ENCODE results near the gene RSPO4.

Gene RSPO4

DNA sequence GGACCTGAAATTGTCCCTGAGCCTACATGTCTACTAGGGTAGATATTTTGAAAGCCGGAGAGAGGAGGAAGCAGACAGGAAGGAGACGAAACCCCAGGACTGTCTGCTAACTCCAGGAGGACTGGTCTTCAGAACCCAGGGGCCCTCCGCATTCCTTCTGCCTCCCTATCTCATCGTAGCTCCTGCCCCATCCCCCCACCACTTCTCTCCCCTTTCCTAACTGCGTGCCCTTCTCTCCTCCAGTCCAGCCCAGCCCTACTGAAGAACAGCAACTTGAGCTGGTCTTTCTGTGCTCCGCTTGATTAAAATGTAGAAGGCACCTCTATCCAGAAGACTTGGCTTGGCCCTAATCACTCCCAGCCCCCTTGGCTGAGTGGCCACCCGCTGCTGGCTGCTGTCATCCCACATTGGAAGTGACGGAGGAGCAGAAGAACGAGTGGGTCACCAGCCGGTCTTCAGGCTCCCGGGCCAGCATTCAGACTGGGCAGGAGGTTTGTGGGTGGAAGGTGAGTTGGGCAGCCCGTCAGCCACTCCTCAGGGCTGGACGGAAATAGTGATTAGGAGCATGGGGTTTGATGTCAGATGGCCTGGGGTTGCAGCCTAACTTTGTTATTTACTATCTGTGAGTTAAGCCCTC lies 57.2 kb downstream of the RSPO4 start:
- no peak for DNase-seq (ENCODE audit: low spot score)
- no peak for FAIRE-seq

DNA sequence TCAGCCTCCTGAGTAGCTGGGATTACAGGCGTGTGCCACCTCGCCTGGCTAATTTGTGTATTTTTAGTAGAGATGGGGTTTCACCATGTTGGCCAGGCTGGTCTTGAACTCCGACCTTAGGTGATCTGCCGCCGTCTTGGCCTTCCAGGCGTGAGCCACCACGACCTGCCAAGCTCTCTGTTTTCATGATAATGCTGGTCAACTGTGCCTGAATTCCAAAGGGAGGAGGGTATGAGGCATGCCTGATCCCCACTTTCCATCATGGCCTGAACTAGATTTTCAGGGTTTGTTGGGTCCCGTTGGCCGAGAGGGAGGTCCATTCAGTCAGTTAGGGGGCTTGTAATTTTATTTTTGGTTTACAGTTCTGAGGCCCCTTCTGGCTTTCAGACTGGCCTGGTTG lies 58.0 kb downstream of the RSPO4 start:
- no peak for DNase-seq (ENCODE audit: low spot score)

DNA sequence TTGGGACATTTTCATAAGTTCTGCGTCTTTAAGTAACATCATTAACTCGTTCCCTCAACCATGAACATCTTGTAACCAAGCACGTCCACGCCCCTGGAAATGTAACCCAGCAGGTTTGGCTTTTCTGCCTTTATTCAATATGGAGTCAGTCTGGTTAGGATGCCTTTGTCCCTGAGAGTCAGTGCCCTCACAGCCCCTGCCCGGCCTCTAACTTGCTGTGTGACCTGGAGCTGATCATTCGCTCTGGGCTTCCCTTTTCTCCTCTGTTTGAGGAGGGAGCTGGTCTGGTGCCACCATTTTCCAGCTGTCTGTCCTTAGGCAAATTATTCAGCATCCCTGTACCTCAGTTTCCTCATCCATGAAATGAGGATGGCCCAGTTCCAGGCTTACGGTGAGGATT lies 59.5 kb downstream of the RSPO4 start:
- no peak for FAIRE-seq

More for the DNA sequence above, 58.0 kb downstream of the RSPO4 start:
- no peak for FAIRE-seq

DNA sequence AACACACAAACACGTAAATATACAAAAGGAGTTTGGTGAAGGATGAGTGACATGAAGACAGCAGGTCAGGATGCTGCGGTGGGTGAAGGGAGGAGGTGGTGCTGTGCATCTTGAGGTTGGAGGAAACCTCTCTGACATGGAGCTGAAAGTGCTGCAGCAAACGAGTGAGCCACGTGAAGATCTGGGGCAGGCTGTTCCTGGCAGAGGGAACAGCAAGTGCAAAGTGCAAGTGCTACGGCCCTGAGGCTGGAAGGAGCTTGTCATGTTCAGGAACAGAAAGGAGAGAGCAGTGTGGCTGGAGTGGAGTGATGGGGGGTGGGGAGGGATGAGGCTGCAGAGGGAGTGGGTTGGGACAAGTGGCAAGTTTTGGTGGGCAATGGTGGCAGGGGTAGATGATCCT lies 61.2 kb downstream of the RSPO4 start:
- no peak for FAIRE-seq
- DNase-seq (ENCODE audit: low spot score) = no peak

More for the DNA sequence above, 59.5 kb downstream of the RSPO4 start:
- DNase-seq (ENCODE audit: low spot score) = no peak

DNA sequence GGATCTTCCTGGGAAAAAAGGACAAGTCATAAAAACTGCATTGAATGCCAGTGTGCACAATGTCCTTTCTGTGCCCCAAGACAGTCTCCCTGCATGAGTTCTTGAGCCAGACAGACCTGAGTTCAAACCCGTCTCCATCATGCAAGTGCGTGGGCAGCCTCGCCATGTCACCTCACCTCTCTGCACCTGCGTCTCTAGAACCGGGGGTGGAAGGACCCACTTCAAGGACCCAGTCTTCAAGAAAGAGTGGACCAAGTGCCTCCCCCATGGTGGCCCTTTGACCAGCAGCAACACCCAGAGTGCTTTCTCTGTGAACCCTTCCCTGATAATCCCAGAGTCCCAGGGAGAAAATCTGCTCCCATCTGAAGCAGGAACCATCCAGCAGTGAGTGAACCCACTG lies 62.5 kb downstream of the RSPO4 start:
- DNase-seq (ENCODE audit: low spot score) (no peak), FAIRE-seq (no peak)

DNA sequence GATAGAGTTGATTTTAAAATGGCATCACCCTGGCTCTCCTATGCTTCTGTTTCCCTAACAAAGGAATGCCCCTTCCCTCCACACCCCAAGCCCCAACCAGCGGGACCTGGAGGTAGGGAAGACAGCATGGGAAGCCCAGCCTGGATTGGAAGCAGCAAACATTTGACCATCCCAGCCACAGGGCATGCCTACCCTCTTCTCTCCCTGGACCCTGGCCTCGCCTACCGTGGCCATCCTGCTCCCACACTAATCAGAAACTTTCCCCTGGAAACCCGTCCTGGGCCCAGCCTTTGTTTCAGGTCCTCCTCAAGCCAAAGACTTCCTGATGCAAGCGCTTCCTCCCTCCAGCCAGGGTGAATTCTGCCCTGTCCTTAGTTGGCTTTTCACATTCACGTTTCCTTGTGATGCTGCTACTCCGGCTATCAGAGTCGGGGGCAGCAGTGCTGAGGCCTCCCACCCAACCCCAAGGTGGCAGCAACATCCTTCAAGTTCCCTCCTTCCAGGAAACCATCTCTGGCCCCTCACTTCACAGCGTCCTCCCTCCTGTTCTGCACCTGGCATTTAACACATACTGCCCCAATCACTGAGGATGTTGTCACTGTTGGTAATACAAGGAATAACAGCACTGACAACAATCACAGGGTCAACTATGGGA lies 67.8 kb downstream of the RSPO4 start:
- DNase-seq (ENCODE audit: low spot score) (no peak), FAIRE-seq (no peak)

DNA sequence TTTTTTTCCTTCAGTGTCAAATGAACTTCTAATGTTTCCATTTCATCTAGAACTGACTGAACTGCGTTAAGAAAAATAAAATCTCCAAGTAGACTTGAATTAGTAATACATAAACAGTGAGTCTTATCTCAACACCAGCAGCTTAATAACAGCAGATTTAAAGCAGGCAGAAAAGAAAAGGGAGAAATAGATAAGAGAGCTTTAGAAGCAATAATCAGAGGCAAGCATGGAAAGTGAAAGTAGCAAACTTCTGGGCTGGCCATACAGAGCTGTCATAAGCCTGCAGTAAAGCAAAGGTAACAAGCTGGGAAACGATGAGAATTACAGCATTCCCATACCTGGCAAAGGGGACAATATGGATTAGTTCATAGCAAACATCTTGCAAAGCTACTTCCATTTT lies 69.1 kb downstream of the RSPO4 start:
- no peak for DNase-seq (ENCODE audit: low spot score)
- no peak for FAIRE-seq

DNA sequence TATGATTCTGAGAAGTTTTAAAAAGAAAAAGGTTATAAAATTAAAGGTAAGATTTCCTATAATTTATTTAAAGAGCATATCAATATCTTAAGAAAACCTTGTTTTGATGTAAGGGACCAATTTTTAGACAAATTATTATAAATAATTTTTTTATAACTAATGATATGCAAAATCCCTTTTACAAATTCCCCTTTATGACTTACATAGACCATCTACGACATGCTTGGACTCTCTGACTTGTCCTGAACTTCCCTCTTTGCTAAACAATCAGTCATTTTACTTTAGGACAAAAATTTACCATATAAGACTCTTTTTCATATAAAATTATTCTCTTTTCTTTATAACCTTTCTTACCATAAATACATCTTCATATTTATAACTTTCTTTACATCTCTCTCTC lies 70.7 kb downstream of the RSPO4 start:
- DNase-seq (ENCODE audit: low spot score) (peak; percentile 18), FAIRE-seq (no peak)

DNA sequence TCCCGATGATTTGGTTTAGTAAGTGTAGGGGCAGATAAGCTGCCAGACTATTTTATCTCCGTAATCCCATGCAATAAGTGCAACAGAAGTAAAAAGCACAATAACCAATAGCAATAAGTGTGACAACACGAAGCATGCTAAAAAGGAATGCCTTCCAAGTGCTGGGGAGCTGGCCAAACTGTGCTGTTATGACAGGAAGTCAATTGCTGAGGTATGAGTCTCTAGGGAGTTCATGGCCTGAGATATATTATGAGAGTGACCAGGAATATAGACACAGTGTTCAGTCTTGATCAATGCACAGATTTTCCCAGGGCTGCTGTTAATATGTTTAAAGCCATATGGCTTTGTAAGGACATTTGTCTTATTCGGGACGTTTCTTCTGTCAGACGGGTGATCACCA lies 75.4 kb downstream of the RSPO4 start:
- no peak for FAIRE-seq
- DNase-seq (ENCODE audit: low spot score) = no peak

DNA sequence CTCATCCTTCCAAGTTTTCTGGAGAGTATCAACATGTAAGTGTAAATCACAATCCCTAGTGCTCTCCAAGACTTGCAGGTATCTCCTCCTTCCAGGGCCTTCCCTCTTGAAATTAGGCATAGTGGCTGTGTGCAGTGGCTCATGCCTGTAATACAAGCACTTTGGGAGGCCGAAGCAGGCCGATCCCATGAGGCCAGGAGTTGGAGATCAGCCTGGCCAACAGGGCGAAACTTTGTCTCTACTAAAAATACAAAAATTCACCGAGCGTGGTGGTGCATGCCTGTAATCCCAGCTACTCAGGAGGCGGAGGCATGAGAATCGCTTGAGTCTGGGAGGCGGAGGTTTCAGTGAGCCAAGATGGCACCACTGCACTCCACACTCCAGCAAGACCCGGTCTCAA lies 76.6 kb downstream of the RSPO4 start:
- FAIRE-seq (no peak), DNase-seq (ENCODE audit: low spot score) (no peak)

DNA sequence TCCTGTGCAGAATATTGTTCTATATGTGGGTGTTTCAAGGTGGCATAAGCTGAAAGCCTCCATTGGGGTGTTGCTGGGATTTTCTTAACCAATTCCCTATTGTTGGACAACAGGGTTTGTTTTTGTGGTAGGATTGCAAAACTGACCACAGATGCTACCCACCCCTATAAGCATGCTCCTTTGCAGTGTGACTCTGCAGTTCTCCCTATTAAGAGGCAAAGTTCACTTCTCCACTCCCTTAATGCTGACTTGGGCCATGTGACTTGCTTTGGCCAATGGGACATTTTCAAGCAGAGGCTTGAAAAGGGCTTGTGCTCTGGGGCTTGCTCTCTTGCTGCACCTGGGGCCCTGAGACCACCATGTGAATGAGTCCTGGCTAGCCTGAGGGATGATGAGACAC lies 77.5 kb downstream of the RSPO4 start:
- no peak for FAIRE-seq
- no peak for DNase-seq (ENCODE audit: low spot score)

DNA sequence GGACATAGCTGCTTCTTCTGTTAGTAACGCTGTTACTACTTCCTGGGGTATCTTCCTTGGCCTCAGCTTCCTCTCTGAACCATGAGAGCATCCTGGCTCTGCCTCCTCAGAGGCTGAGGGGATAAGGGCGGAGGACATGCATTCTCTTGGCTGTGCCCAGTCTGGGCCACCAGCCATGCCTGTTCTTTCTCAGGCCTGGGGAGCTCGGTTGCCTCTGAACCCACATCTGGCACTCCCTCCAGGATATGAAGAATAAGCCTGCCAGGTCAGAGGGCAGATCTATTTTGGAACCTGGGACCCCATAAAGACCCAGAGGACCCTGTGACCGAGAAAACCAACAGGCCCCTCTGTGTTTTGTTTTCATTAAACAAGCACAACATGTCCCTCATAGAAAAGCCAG lies 79.3 kb downstream of the RSPO4 start:
- DNase-seq (ENCODE audit: low spot score) (no peak), FAIRE-seq (no peak)

DNA sequence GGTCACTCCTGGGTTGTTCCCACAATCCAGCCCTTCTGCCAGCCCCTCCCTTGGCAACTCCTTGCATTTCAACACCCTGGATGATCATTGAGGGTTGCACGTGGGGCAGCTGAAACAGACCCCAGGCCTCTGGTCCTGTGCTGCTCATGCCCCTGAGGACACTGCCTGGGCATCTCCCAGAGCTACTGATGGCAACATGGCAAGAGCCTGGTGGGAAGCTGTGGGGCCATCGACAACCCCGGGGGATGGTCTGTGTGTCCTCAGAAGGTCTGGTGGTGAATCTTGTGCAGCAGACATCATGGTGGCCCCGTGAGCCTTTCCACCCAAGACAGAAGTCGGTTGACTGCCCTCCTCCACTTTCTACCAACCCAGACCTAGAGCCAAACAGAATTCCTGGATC lies 81.0 kb downstream of the RSPO4 start:
- no peak for FAIRE-seq
- no peak for DNase-seq (ENCODE audit: low spot score)

DNA sequence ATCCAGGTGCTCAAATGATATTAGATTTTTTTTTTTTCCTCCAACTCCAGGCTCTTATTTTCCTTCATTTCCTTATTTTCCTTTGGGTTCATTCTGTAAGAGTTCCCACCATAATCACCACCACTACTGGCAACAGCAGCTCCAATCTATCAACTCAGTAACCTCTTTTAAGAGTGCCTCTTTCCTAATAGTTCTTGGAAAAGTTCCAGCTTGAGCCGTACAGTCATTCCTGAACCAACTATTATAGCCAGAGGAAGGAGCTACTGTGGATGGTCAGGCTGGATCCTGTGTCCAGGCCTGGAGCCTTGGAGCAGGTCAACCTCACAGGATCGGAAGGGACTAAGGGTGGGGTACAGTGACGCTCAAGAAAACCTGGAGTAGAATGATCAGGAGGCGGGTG lies 81.8 kb downstream of the RSPO4 start:
- DNase-seq (ENCODE audit: low spot score) (no peak), FAIRE-seq (no peak)

DNA sequence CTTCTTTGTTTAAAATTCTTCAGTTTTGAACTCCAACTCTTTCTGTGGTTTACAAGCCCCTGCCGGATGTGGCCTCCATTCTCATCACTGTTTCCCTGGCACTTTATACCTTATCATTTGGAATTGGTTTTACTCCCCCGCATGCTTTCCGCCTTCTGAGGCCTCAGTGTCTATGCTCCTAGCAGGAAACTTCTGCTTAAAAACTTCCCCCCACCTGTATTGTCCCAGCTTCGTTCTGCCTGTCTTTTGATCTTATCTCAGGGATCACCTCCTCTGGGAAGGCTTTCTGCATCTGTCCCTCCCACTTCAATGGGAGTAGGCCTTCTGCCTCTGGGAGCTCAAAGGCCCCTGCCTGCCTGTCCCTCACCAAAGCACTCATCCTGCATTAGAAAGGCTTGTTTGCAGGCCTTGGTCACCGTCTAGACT lies 82.6 kb downstream of the RSPO4 start:
- no peak for FAIRE-seq

DNA sequence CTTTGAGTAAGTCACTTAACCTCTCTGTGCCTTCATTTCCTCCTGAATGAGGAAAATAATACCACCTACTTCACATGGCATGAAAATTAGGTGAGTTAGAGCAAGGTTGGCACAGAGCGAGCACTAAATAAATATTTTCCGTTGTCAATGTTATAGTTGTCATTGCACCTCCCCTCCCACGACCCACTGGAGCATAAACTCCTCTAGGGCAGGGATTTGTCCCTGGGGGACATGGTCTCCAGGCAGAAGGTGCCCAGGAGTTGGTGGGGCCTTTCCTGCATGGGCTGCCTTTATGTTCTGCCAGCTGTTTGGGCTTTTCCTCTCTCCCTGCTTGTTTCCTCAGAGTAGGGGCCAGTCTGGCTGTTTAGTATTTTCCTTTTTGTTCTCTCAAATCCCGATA lies 84.7 kb downstream of the RSPO4 start:
- FAIRE-seq (no peak), DNase-seq (ENCODE audit: low spot score) (no peak)

More for the DNA sequence above, 82.6 kb downstream of the RSPO4 start:
- no peak for DNase-seq (ENCODE audit: low spot score)

DNA sequence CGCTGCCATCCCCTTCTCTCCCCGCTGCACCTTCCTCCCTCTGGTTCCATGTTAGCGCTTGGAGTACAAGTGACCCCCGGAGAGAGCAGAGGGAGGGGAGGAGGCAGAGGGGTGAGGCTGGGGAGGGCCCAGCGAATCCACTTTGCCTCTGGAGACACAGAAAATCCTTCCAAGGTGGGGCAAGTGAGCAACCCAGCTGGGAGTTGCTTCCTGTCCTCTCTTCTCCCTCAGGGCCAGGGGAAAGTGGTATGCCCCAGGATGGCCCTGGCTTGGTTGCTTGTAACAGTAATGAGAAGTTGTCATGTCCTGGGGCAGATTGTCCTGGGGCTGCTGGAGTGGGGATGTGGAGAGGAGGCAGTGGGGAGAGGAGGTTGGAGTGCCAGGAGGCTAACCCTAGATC lies 85.3 kb downstream of the RSPO4 start:
- FAIRE-seq = no peak

DNA sequence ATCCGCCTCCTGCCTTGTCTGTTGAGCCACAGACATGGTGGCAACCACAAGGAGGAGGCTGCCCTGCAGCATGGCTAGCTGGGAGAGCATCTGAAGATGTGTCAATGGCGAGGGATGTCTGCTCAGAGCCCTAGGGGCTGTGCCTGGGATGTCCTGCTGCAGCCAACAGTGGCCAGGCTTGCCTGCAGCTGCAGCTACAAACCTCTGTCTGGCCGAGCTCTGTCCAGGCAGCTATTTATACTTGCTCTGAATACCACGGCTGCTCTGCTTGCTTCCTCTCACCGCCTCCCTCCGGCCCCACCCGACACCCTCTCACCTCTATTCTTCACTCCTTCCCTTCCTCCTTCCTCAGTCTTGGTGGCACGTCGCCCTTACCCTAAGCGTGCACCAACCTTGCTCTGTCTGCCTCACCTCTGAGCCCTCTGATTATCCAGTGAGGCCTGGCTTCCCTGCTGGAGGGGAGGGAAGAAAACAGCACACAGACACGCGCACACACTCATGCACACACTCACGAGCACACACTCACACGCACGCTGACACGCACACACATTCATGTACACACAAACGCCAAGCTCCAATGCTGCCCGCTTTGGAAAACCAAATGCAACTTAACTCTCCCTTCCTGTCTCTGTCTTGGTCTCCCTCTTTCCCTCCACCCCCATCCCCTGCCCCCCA lies 85.8 kb downstream of the RSPO4 start, which contains the start of gene ANGPT4:
Gene ANGPT4, minus strand, starts transcription at position 210 of the 675 bp plus-strand sequence. Its CDS starts 120 bp downstream, at position 90.
- FAIRE-seq (no peak), DNase-seq (ENCODE audit: low spot score) (no peak)

More for the DNA sequence above, 85.3 kb downstream of the RSPO4 start:
- no peak for DNase-seq (ENCODE audit: low spot score)

DNA sequence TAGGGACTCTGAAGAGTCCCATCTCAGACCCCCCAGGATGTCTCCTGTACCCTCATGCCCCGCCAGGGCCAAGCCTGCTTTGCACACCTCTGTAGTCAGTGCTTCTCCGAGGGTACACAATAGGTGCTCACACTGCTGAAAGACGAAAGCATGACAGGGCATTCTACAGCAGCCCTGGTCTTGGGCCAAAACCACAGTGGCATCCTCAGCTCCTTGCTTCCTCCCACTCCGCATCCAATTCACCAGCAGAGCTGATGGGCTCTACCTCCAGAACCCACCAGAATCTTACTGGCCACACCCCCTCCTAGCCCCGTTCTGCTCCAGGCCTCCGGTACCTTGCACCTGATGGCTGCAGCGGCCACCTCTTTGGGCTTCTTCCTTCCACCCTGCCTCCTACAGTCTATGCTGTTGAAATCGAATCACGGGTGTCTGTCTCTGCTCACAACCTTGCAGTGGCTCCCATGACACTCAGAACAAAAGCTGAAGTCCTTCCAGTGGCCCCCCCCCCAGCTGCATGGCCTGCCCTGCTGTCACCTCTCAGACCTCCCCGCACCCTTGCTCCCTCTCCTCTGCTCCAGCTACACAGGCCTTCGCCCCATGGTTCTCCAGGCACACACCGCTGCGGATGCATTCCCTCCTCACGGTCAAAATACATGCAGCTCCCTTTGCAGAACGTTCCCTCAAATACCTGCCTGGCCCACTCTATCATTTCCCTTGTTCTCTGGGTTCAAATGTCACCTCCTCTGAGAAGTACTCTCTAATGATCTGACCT lies 87.2 kb downstream of the RSPO4 start:
- no peak for DNase-seq (ENCODE audit: low spot score)
- no peak for FAIRE-seq

DNA sequence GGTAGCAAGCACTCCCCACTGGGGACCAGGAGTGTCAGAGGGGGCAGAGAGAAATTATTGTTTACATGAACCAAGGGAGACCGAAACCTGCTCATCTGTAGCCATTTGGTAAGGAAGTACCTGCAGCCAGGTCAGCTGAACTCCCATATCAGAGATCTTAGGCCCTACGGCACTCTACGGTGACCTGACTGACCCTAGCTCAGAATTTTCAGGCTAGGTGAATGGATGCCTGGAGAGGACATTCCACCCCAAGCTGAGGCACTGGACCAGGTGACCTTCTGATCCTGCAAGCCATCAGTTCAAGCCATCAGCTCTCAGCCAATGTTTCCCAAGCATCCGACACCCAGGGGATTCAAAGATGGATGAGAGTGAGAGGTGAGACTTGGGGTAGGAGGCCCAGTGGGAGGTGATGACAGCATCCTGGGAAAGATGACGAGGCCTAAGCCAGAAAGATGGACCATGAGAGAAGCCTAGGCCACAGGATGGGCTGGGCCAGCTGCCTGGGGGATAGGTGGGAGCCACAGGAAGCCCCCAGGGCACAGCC lies 88.7 kb downstream of the RSPO4 start:
- FAIRE-seq (no peak), DNase-seq (ENCODE audit: low spot score) (no peak)

DNA sequence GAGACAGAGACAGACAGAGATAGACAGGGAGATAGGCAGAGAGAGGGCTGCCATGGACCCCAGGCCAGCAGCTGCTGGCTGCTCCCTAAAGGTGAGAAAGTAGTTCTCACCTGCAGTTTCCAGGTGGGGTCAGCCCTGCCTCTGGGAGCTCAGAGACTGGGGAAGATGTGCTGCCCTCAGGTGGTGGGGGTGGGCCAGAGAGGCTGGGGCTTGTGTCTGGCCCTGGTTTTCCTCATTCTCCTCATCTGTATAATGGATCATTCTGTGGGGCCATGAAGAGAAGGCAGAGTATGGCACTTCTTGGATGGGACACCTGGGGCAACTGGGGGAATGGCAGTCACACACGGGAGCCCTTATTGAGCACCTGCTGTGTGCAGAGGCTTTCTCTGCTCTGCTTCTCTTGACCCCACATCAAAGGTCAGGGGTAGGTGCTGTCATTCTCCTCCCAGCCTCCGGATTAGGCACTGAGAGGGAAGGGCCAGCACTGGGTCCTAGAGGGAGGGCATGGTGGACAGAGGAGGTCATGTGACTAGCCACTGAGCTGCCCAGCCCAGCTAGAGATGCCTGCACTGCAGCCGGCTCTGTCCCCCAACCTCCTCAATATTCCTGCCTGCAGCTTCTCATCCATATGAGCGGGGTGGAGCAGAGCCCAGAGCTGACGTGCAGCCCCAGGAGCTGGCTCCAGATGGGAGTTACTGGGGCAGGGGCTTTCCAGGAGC lies 90.1 kb downstream of the RSPO4 start:
- no peak for FAIRE-seq
- DNase-seq (ENCODE audit: low spot score) = no peak

Measured in RCC 7860 (cell line).